Globus pallidus (tissue), 1 donor: ENCODE measurements around the gene COX8C.
A peak's percentile ranks its signal among the peaks of the same experiment; 100 is the strongest.
"Not testable (repeated sequence)": the region's sequence is repeated elsewhere in the genome, so short reads cannot be mapped to it uniquely, and the experiment has no call there.

Experiments
- DNase-seq: peaks from one replicate; pipeline ENCODE4 v3.0.0-alpha.2; 2015; ENCODE audit warnings: low spot score

COX8C gene

GRCh38 chr14:93320489-93320888, 26.5 kb upstream of the COX8C start:
- no peak for DNase-seq

GRCh38 chr14:93322929-93323599, 23.9 kb upstream of the COX8C start:
- no peak for DNase-seq

- no peak for DNase-seq
Measured at GRCh38 chr14:93323600-93324174, 23.3 kb upstream of the COX8C start.

- DNase-seq, result no peak
Measured at GRCh38 chr14:93326196-93326595, 20.8 kb upstream of the COX8C start.

- no peak for DNase-seq
Measured at GRCh38 chr14:93328546-93328945, 18.4 kb upstream of the COX8C start.

GRCh38 chr14:93329965-93330608, 16.9 kb upstream of the COX8C start:
- no peak for DNase-seq

GRCh38 chr14:93330609-93331000, 16.4 kb upstream of the COX8C start:
- DNase-seq, result no peak

- DNase-seq, result no peak
Measured at GRCh38 chr14:93331002-93331727, 15.8 kb upstream of the COX8C start.

- DNase-seq, result peak; percentile 27
Measured at GRCh38 chr14:93331728-93332396, 15.1 kb upstream of the COX8C start.

GRCh38 chr14:93332397-93332852, 14.6 kb upstream of the COX8C start:
- DNase-seq, result peak; percentile 55

GRCh38 chr14:93332853-93333630, 13.9 kb upstream of the COX8C start, which contains the start of gene BTBD7:
Gene BTBD7 (minus strand): TSS chr14:93333036. CDS start chr14:93296051, 36,985 bp downstream.
- DNase-seq, result peak; percentile 92

- no peak for DNase-seq
Measured at GRCh38 chr14:93333631-93334103, 13.3 kb upstream of the COX8C start.

GRCh38 chr14:93337143-93337753, 9.7 kb upstream of the COX8C start:
- no peak for DNase-seq

GRCh38 chr14:93337884-93338283, 9.1 kb upstream of the COX8C start:
- no peak for DNase-seq

- no peak for DNase-seq
Measured at GRCh38 chr14:93343266-93343665, 3.7 kb upstream of the COX8C start.

GRCh38 chr14:93343797-93344196, 3.2 kb upstream of the COX8C start:
- DNase-seq, result no peak

- no peak for DNase-seq
Measured at GRCh38 chr14:93347850-93348249, 868 bp downstream of the COX8C start.

GRCh38 chr14:93348292-93348691, 1.3 kb downstream of the COX8C start:
- DNase-seq, result no peak

- DNase-seq, result not testable (repeated sequence)
Measured at GRCh38 chr14:93354873-93355272, 7.9 kb downstream of the COX8C start.

GRCh38 chr14:93368996-93369712, 22.2 kb downstream of the COX8C start:
- DNase-seq, result no peak
